PC-3 (cell line): ENCODE data around the gene KLK5. TPM values are rescaled to one million over a fixed set of nuclear protein-coding genes. Genes with fewer than 3 reads are reported as not detected.

Source experiments
- ATAC-seq: fragments of 200-7000 bp; cut with Tn5 transposase; 2 replicates; pipeline ENCODE4 v1.9.1; 2020; ENCODE audit warnings: mild to moderate bottlenecking, moderate library complexity
- BruUV-seq: library from RNA; stranded (reverse); fragments of 400-500 nt; replicated peaks from 2 replicates; lab custom pipeline; 2021; lab: Mats Ljungman, UMichigan
- CTCF ChIA-PET: fragments of 300-600 bp; sonication (Branson Sonifier 250); formaldehyde crosslinking; loops from one replicate; lab custom pipeline; 2022; ENCODE audit warnings: antibody characterized with exemption; lab: Charles Lee
- POLR2A ChIA-PET: fragments of 300-600 bp; sonication (Branson Sonifier 250); formaldehyde crosslinking; loops from one replicate; lab custom pipeline; 2022; ENCODE audit warnings: antibody characterized with exemption; ENCODE audit not compliant: unreplicated experiment; lab: Charles Lee
- DNase-seq: peaks from one replicate; pipeline ENCODE4 v3.0.0-alpha.2; 2015
- H2AFZ ChIP-seq: fragments of 300-600 bp; sonication (generic); 2 replicates; pipeline ENCODE4 v1.6.0; 2016; ENCODE audit warnings: antibody characterized with exemption, low read length
- H3F3A ChIP-seq: fragments of 300-600 bp; sonication (generic); one replicate; pipeline ENCODE4 v1.6.0; 2017; ENCODE audit warnings: antibody characterized with exemption, low read length, control low read depth, mild to moderate bottlenecking; ENCODE audit not compliant: unreplicated experiment
- H3K27ac ChIP-seq: fragments of 300-600 bp; sonication (generic); 2 replicates; pipeline ENCODE4 v1.5.1; 2016; ENCODE audit warnings: mild to moderate bottlenecking, low read length
- H3K27me3 ChIP-seq: fragments of 300-600 bp; sonication (generic); 2 replicates; pipeline ENCODE4 v1.6.1; 2016; ENCODE audit warnings: low read length, mixed read lengths
- H3K36me3 ChIP-seq: fragments of 300-600 bp; sonication (generic); 2 replicates; pipeline ENCODE4 v1.6.1; 2016; ENCODE audit warnings: low read depth, mixed run types, low read length, mixed read lengths
- H3K4me1 ChIP-seq: fragments of 300-600 bp; sonication (generic); 2 replicates; pipeline ENCODE4 v1.5.1; 2016; ENCODE audit warnings: low read length; ENCODE audit not compliant: insufficient read depth
- H3K4me2 ChIP-seq: fragments of 300-600 bp; sonication (generic); 2 replicates; pipeline ENCODE4 v1.6.0; 2016; ENCODE audit warnings: low read length
- H3K4me3 ChIP-seq: fragments of 300-600 bp; sonication (generic); 2 replicates; pipeline ENCODE4 v1.5.1; 2016; ENCODE audit warnings: mild to moderate bottlenecking, low read length, mixed read lengths
- H3K79me2 ChIP-seq: fragments of 300-600 bp; sonication (generic); 2 replicates; pipeline ENCODE4 v1.6.1; 2017; ENCODE audit warnings: low read length, mixed read lengths
- H3K9ac ChIP-seq: fragments of 300-600 bp; sonication (generic); 2 replicates; pipeline ENCODE4 v1.6.0; 2016; ENCODE audit warnings: mild to moderate bottlenecking, low read length
- H3K9me2 ChIP-seq: fragments of 300-600 bp; sonication (generic); replicated peaks from 2 replicates; pipeline ENCODE4 v1.6.1; 2016; ENCODE audit warnings: mixed run types, low read length, mixed read lengths
- H3K9me3 ChIP-seq: fragments of 300-600 bp; sonication (generic); 2 replicates; pipeline ENCODE4 v1.6.1; 2016; ENCODE audit warnings: low read length, mixed read lengths
- H4K20me1 ChIP-seq: fragments of 300-600 bp; sonication (generic); 2 replicates; pipeline ENCODE4 v1.6.1; 2016; ENCODE audit warnings: low read length, mixed read lengths
- EZH2 ChIP-seq: fragments of 300-600 bp; sonication (generic); IDR thresholded peaks from one replicate; pipeline ENCODE4 v1.6.1; 2017; ENCODE audit warnings: antibody characterized with exemption, mild to moderate bottlenecking, low read length; ENCODE audit not compliant: unreplicated experiment
- EZH2phosphoT487 ChIP-seq: fragments of 300-600 bp; sonication (generic); IDR thresholded peaks from 2 replicates; pipeline ENCODE4 v1.6.1; 2018; ENCODE audit warnings: mild to moderate bottlenecking, antibody characterized with exemption, low read length, borderline replicate concordance
- intact Hi-C: fragments of 100-400 bp; cut with micrococcal nuclease; formaldehyde crosslinking; loops from 2 replicates; pipeline ENCODE4 v1.9.0; 2023
- total RNA-seq: library from RNA; depleted of rRNA; stranded (reverse); fragments of >200 nt; gene quantifications from 2 replicates; pipeline ENCODE4 v1.2.3, GENCODE V29; 2014
- TF ChIP-seq, protein P1 (sequence below): fragments of 300-600 bp; sonication (generic); conservative IDR thresholded peaks from 2 replicates; pipeline ENCODE4 v1.5.1; 2017; ENCODE audit warnings: antibody characterized with exemption, low read depth, mild to moderate bottlenecking, low read length

KLK5 gene
- total RNA-seq, 1 experiment from 2014 or later = 59.0 TPM

DNA sequence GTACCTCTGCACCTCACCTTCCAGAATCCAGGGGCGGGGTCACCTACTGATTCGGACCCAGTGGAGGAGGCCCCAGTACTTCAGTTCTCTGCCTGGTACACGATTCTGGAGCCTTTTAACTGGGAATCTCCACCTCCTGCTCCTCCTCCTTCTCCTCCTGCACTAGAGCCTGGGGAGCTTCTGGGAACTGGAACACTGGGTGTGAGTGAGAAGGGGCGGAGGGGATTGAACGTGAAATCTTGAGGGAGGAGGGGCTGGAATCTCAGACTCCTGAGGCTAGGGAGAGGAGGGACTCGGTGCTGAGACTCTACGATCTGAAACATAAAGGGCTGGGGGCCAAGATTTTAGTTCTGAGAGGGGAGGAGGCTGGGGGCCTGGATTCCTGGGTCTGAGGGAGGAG, 48.7 kb upstream of the KLK5 start, which contains the start of gene KLK8:
Gene KLK8 (minus strand): TSS at position 90 of the 400 bp plus-strand sequence. CDS start 437 bp downstream, outside the sequence.
- peaks cover 3% of the 10 kb centered on the region; the same call in 1 of the 2 replicates for H3K27me3 ChIP-seq
- peak within 1 kb of the TSS; percentile 14; the same call in 1 of the 2 replicates for H3K4me3 ChIP-seq
- no peaks in the 10 kb centered on the region for H3K9me3 ChIP-seq
- H3K4me2 ChIP-seq = peak within 1 kb of the TSS; percentile 44
- ChIA-PET CTCF (no interaction called here), POLR2A (no interaction called here)
- no peaks in the 10 kb centered on the region for H3K36me3 ChIP-seq
- H2AFZ ChIP-seq = peak within 1 kb of the TSS; percentile 40; the same call in 1 of the 2 replicates
- no peaks in the 10 kb centered on the region for H3F3A ChIP-seq
- no peaks in the 10 kb centered on the region for H3K9me2 ChIP-seq
- ATAC-seq (no peak), DNase-seq (no peak)
- no TSS peak for BruUV-seq
- no peaks in the 10 kb centered on the region for H3K79me2 ChIP-seq
- TF ChIP-seq, protein P1, sequence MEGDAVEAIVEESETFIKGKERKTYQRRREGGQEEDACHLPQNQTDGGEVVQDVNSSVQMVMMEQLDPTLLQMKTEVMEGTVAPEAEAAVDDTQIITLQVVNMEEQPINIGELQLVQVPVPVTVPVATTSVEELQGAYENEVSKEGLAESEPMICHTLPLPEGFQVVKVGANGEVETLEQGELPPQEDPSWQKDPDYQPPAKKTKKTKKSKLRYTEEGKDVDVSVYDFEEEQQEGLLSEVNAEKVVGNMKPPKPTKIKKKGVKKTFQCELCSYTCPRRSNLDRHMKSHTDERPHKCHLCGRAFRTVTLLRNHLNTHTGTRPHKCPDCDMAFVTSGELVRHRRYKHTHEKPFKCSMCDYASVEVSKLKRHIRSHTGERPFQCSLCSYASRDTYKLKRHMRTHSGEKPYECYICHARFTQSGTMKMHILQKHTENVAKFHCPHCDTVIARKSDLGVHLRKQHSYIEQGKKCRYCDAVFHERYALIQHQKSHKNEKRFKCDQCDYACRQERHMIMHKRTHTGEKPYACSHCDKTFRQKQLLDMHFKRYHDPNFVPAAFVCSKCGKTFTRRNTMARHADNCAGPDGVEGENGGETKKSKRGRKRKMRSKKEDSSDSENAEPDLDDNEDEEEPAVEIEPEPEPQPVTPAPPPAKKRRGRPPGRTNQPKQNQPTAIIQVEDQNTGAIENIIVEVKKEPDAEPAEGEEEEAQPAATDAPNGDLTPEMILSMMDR = no peak
- TF ChIP-seq EZH2phosphoT487 (no peak), EZH2 (no peak)
- H3K27ac ChIP-seq = no peak within 1 kb of the TSS
- intact Hi-C loops = no loop called here
- H3K9ac ChIP-seq = no peak within 1 kb of the TSS
- H4K20me1 ChIP-seq = no peaks in the 10 kb centered on the region
- H3K4me1 ChIP-seq = peaks cover 11% of the 10 kb centered on the region

DNA sequence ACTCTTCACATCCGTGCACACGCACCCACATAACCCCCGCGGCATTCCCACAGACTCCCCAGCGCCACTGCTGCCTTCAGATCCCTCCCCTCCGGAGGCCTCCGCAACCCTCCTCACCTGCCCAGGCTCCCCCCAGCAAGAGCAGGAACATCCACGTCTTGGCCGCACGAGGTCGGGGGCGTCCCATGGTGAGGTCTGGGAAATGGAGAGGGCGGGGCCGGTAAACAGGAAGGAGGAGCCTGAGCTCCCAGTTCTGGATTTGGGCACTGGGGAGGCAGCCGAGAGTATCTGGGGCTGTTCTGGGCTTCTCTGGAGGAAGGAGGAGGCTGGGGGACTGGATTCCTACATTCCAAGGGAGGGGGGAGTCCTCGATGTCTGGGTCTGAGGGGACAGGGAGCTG, 48.1 kb upstream of the KLK5 start:
- Histone ChIP-seq H3K36me3 (no peaks in the 10 kb centered on the region), H3K9me2 (no peaks in the 10 kb centered on the region), H3F3A (no peaks in the 10 kb centered on the region), H4K20me1 (no peaks in the 10 kb centered on the region), H3K27ac (no peak overlapping the region), H3K9ac (no peak overlapping the region), H3K79me2 (no peaks in the 10 kb centered on the region), H2AFZ (peak overlapping the region; percentile 29; the same call in 1 of the 2 replicates), H3K27me3 (peaks cover 3% of the 10 kb centered on the region; the same call in 1 of the 2 replicates), H3K9me3 (no peaks in the 10 kb centered on the region), H3K4me3 (no peak overlapping the region), H3K4me2 (no peak overlapping the region), H3K4me1 (peaks cover 11% of the 10 kb centered on the region)
- ChIA-PET POLR2A (no interaction called here), CTCF (no interaction called here)
- ATAC-seq (no peak), DNase-seq (no peak)
- TF ChIP-seq, protein P1 = no peak
- TF ChIP-seq EZH2phosphoT487 = no peak
- BruUV-seq = no TSS peak
- intact Hi-C loops = no loop called here

DNA sequence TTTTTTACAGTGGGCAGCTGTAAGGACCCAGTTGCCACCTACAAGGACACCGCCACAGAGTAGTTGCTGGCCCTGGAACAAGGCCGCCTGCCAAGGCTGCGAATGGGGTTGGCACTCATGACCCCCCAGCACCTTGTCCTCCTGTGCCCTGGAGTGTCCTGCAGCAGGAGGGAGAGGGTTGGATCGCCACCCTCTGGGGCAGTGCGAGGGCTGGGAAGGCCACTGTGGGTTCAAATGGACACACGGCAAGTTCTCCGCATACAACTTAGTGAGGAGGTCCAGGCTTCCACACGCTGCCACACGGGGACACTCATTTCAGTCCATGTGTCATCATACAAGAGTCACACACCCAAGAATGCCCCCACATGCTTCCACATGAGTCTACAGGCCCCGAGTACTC, 47.6 kb upstream of the KLK5 start:
- Histone ChIP-seq H3K9me3 (no peaks in the 10 kb centered on the region), H3K27ac (no peak overlapping the region), H3K4me1 (peaks cover 11% of the 10 kb centered on the region), H3K27me3 (peaks cover 3% of the 10 kb centered on the region; the same call in 1 of the 2 replicates), H3K9me2 (no peaks in the 10 kb centered on the region), H4K20me1 (no peaks in the 10 kb centered on the region), H3K79me2 (no peaks in the 10 kb centered on the region), H3K9ac (no peak overlapping the region), H3K4me2 (no peak overlapping the region), H2AFZ (no peak overlapping the region), H3F3A (no peaks in the 10 kb centered on the region), H3K36me3 (no peaks in the 10 kb centered on the region), H3K4me3 (no peak overlapping the region)
- ChIA-PET CTCF (no interaction called here), POLR2A (no interaction called here)
- TF ChIP-seq, protein P1 = no peak
- TF ChIP-seq EZH2phosphoT487 (no peak), EZH2 (no peak)
- DNase-seq (no peak), ATAC-seq (no peak)
- intact Hi-C loops = no loop called here
- no TSS peak for BruUV-seq
